ENCODE measurements around the gene TNIK. TPM values are rescaled to one million over a fixed set of nuclear protein-coding genes. Genes with fewer than 3 reads are reported as not detected.

The TNIK gene
- total and polyA plus RNA-seq, 2 of the 13 experiments (the other 11 are each of a cell fraction or from before 2014, with no cell fraction given): 0.15 to 0.22 TPM

DNA sequence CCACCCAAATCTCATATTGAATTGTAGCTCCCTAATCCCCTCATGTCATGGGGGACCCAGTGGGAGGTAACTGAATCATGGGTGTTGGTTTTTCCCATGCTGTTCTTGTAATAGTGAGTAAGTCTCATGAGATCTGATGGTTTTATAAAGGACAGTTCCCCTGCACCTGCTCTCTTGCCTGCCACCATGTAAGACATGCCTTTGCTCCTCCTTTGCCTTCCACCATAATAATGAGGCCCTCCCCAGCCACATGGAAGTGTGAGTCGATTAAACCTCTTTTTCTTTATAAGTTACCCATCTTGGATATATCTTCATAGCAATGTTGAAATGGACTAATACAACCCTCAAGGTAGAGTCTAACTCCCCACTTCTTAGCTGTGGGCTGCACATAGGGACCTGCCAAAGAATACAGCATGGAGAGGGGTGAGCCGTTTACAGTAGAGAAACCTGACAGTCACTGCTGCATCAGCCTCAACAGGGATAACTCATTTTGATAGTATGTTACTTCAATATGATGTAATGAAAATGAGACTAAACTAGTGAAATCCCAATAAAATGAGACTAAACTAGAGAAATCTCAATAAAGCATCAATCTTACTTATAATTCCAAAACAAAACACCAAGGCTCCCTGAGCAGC is 117.3 kb downstream of the TNIK start (continued):
- TF ChIP-seq, protein P1, sequence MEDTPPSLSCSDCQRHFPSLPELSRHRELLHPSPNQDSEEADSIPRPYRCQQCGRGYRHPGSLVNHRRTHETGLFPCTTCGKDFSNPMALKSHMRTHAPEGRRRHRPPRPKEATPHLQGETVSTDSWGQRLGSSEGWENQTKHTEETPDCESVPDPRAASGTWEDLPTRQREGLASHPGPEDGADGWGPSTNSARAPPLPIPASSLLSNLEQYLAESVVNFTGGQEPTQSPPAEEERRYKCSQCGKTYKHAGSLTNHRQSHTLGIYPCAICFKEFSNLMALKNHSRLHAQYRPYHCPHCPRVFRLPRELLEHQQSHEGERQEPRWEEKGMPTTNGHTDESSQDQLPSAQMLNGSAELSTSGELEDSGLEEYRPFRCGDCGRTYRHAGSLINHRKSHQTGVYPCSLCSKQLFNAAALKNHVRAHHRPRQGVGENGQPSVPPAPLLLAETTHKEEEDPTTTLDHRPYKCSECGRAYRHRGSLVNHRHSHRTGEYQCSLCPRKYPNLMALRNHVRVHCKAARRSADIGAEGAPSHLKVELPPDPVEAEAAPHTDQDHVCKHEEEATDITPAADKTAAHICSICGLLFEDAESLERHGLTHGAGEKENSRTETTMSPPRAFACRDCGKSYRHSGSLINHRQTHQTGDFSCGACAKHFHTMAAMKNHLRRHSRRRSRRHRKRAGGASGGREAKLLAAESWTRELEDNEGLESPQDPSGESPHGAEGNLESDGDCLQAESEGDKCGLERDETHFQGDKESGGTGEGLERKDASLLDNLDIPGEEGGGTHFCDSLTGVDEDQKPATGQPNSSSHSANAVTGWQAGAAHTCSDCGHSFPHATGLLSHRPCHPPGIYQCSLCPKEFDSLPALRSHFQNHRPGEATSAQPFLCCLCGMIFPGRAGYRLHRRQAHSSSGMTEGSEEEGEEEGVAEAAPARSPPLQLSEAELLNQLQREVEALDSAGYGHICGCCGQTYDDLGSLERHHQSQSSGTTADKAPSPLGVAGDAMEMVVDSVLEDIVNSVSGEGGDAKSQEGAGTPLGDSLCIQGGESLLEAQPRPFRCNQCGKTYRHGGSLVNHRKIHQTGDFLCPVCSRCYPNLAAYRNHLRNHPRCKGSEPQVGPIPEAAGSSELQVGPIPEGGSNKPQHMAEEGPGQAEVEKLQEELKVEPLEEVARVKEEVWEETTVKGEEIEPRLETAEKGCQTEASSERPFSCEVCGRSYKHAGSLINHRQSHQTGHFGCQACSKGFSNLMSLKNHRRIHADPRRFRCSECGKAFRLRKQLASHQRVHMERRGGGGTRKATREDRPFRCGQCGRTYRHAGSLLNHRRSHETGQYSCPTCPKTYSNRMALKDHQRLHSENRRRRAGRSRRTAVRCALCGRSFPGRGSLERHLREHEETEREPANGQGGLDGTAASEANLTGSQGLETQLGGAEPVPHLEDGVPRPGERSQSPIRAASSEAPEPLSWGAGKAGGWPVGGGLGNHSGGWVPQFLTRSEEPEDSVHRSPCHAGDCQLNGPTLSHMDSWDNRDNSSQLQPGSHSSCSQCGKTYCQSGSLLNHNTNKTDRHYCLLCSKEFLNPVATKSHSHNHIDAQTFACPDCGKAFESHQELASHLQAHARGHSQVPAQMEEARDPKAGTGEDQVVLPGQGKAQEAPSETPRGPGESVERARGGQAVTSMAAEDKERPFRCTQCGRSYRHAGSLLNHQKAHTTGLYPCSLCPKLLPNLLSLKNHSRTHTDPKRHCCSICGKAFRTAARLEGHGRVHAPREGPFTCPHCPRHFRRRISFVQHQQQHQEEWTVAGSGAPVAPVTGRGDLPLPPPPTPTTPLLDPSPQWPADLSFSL (CRISPR knock-in tag; IDR thresholded peaks at IDR 0.05): no peak
- no peak for TF ChIP-seq ZNF567 (CRISPR knock-in tag; IDR thresholded peaks at IDR 0.05; ENCODE audit: borderline replicate concordance)

DNA sequence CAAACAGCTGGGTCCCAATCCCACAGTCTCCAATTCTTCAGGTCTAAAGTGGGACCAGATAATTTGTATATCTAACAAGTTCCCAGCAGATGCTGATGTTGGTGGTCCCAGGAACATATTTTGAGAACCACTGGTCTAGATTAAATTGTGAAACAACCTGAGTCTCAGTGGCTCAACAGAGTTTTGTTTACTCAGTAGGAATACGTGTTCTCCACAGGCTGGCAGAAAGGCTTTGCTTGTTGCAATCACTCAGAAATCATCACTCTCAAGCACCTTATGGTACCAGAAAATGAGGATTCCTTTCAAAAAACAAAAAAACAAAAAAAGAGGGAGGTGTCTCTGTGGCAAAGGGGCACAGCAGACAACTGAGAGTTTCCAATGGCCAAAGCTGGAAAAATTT is 118.0 kb downstream of the TNIK start:
- no TSS peak for BruUV-seq (replicated peaks)
- Histone ChIP-seq H4K20me1 (ENCODE audit: insufficient read depth, low read length) (no peaks in the 10 kb centered on the region), H3K4me1 (ENCODE audit: insufficient read depth, low read length) (no peaks in the 10 kb centered on the region), H3K9ac (ENCODE audit: insufficient read depth, low read depth, low read length) (no peak overlapping the region), H3K4me3 (replicated peaks in 1 of 3; ENCODE audit: insufficient read depth in 1 of 3, low read depth in 2 of 3, low read length in 3 of 3) (no peak overlapping the region), H2AFZ (ENCODE audit: low read length) (no peak overlapping the region), H3K36me3 (replicated peaks in 1 of 2; ENCODE audit: control insufficient read depth in 1 of 2, insufficient read depth in 2 of 2, low read length in 2 of 2) (no peaks in the 10 kb centered on the region), H3K27ac (ENCODE audit: extremely low read length, insufficient read depth, low read length) (no peak overlapping the region), H3K4me2 (ENCODE audit: low read depth, low read length) (no peak overlapping the region), H3K79me2 (ENCODE audit: insufficient read depth, low read length) (no peaks in the 10 kb centered on the region), H3K9me3 (ENCODE audit: low read length) (no peaks in the 10 kb centered on the region), H3K27me3 (ENCODE audit: control insufficient read depth in 1 of 2, insufficient read depth in 2 of 2, low read length in 2 of 2) (no peaks in the 10 kb centered on the region)
- FAIRE-seq (no peak), ATAC-seq (no peak), DNase-seq (ENCODE audit: low spot score) (no peak)
- POLR2A ChIA-PET: no interaction called here
- intact Hi-C loops (cut with micrococcal nuclease; ENCODE audit: unreplicated experiment) (no loop called here), in situ Hi-C loops (cut with HindIII; ENCODE audit: extremely low pct_ligation_motif_present, low pct_unique_long_range_greater_than_20kb) (no loop called here)
- CTCF ChIA-PET (ENCODE audit: low intra/inter-chr PET ratio, low total read pairs): no interaction called here
- 0% methylated on average over 1 of the region's 1 CpG for WGBS (ENCODE audit: low lambda C conversion rate)
- TF ChIP-seq, protein P2, sequence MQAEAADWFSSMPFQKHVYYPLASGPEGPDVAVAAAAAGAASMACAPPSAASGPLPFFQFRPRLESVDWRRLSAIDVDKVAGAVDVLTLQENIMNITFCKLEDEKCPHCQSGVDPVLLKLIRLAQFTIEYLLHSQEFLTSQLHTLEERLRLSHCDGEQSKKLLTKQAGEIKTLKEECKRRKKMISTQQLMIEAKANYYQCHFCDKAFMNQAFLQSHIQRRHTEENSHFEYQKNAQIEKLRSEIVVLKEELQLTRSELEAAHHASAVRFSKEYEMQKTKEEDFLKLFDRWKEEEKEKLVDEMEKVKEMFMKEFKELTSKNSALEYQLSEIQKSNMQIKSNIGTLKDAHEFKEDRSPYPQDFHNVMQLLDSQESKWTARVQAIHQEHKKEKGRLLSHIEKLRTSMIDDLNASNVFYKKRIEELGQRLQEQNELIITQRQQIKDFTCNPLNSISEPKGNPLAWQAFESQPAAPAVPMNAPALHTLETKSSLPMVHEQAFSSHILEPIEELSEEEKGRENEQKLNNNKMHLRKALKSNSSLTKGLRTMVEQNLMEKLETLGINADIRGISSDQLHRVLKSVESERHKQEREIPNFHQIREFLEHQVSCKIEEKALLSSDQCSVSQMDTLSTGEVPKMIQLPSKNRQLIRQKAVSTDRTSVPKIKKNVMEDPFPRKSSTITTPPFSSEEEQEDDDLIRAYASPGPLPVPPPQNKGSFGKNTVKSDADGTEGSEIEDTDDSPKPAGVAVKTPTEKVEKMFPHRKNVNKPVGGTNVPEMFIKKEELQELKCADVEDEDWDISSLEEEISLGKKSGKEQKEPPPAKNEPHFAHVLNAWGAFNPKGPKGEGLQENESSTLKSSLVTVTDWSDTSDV (CRISPR knock-in tag; IDR thresholded peaks at IDR 0.05): no peak
- TF ChIP-seq EEA1 (CRISPR knock-in tag; IDR thresholded peaks at IDR 0.05; ENCODE audit: borderline replicate concordance) (no peak), ZFP90 (CRISPR knock-in tag; IDR thresholded peaks at IDR 0.05; ENCODE audit: borderline replicate concordance) (no peak), ZNF446 (CRISPR knock-in tag; IDR thresholded peaks at IDR 0.05) (no peak), ZNF121 (CRISPR knock-in tag; IDR thresholded peaks at IDR 0.05) (no peak), ZNF577 (CRISPR knock-in tag; IDR thresholded peaks at IDR 0.05; ENCODE audit: borderline replicate concordance, low read depth) (no peak), MTA3 (CRISPR knock-in tag; IDR thresholded peaks at IDR 0.05) (no peak), RBM22 (optimal IDR thresholded peaks at IDR 0.05; ENCODE audit: low read length) (no peak)
- TF ChIP-seq, protein P3, sequence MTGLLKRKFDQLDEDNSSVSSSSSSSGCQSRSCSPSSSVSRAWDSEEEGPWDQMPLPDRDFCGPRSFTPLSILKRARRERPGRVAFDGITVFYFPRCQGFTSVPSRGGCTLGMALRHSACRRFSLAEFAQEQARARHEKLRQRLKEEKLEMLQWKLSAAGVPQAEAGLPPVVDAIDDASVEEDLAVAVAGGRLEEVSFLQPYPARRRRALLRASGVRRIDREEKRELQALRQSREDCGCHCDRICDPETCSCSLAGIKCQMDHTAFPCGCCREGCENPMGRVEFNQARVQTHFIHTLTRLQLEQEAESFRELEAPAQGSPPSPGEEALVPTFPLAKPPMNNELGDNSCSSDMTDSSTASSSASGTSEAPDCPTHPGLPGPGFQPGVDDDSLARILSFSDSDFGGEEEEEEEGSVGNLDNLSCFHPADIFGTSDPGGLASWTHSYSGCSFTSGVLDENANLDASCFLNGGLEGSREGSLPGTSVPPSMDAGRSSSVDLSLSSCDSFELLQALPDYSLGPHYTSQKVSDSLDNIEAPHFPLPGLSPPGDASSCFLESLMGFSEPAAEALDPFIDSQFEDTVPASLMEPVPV (CRISPR knock-in tag; IDR thresholded peaks at IDR 0.05): no peak

Measured in HepG2 (cell line).